ENCODE data around the gene MFF.
"Not testable (repeated sequence)": the region's sequence is repeated elsewhere in the genome, so short reads cannot be mapped to it uniquely, and the experiment has no call there.

Gene MFF

DNA sequence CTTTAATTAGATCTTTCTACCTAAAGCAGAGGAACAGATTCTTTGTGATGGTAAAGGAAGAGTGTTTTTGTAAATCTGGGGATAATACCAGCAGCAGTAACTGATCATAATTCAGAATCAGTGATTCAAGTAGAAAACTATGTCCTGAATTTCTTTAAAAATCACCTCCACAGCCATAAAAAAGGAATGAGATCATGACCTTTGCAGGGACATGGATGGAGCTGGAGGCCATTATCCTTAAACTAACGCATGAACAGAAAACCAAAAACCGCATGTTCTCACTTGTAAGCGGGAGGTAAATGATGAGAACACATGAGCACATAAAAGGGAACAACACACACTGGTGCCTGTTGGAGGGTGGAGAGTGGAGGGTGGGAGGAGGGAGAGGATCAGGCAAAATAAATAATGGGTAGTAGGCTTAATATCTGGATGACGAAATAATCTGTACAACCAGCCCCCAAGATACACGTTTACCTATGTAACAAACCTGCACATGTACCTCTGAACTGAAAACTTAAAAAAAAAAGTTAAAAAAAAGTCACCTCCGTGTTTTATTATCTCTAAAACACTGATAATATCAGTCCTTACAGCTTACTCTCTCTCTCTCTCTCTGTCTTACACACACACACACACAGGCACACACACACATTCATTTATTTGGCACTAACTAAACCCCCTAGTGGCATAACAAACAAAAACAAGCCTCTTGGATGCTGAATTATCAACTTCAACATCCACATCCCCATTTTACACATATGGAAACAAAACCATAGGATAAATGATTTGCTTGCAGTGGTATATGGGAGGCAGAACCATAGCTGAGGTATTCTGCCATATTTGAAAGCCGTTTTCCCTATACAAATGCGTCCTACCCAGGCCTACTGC lies 52.7 kb downstream of the MFF start:
- no peak for DNase-seq (ENCODE audit: low spot score)

DNA sequence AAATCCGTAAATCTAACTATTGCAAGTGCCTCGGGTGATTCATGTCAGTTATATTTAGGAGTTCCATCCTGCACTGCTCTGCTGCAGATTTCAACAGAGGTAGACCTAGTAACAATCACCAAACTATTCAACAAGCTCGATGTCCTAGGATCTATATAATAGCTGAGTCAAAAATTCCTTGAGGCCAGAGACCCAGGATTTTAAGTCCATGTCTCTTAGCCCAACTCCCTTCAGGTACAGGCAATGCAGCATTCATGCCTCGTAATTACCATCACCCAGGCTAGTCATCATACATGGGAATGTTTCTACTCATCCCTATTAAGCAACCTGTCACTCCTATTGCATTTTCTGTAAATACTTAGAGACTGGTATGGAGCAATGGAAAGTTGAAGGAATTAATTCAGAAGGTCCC lies 53.3 kb downstream of the MFF start:
- DNase-seq (ENCODE audit: low spot score) = no peak

DNA sequence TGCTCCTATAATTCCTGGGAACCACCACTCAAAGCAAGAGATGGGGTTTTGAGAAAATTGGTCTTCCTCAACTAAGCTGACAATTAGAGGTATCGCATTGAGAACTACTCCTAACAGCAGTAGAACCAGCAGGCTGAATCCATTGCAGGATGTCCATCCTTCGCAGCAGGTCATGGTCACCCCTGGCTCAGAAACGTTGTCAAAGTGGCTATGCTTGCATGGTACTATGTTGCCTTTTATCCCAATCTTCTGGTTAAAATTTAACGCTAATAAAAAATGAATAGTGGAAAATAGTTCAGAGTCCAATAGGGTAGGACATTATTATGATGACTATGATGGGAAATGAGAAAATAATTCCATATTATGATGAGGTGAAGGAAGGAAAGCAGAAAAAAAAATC lies 54.0 kb downstream of the MFF start, which contains the start of gene TM4SF20:
TM4SF20 (minus strand) TSS at position 212 of the 400 bp plus-strand sequence; CDS start at position 174, 38 bp downstream.
- no peak for DNase-seq (ENCODE audit: low spot score)

DNA sequence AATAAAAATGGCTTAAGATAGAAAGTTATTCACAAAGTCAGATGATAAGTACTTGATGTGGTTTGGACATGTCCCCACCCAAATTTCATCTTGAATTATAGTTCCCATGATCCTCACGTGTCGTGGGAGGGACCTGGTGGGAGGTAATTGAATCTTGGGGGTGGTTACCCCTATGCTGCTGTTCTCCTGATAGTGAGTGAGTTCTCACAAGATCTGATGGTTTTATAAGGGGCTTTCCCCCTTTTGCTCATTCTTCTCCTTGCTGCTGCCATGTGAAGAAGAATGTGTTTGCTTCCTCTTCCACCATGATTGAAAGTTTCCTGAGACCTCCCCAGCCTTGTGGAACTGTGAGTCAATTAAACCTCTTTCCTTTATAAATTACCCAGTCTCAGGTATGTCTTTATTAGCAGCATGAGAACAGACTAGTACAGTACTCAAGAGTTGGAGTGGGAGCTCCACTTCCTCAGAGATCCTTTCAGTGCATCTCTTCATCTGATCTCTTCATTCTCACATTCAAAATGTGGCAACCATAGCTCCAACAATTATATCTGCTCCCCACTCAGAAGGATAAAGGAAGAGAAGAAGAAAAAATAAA lies 57.3 kb downstream of the MFF start:
- DNase-seq (ENCODE audit: low spot score) = not testable (repeated sequence)

DNA sequence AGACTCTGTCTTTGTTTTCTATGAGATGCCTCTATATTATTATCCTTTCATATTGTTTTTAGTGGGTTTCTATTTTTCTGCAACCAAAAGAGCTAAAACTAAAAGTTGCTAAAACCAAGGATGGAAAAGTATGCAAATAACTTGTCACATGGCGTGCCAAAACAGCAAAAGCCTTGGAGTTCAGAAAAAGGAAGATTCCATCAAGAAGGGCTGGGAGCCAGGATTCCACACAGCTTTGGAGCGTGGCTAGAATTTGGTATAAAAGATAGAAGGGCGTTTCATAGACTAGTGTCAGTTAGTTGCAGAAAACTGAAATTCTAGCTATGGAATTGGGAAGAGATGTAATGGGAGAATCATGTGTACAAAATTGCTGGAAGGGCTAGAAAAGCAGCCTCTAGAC lies 58.6 kb downstream of the MFF start:
- no peak for DNase-seq (ENCODE audit: low spot score)

DNA sequence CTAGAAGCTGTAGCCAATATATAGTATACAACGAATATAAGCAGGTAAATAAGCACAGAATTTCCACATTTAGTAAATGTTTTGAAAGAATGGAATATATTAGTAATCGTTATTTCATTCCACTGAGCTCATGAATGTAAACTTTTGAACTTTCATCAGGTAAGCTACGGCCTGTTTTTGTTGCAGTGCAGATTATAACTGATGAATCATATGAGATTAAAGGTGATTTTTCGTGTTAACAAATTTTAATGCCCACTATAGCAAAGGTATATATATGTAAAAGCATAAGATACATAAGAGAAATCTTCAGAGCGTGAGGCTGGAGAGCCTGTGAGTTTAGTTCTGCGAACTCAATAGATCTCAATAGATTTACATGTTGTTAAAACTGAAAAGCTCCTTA lies 61.6 kb downstream of the MFF start:
- no peak for DNase-seq (ENCODE audit: low spot score)

DNA sequence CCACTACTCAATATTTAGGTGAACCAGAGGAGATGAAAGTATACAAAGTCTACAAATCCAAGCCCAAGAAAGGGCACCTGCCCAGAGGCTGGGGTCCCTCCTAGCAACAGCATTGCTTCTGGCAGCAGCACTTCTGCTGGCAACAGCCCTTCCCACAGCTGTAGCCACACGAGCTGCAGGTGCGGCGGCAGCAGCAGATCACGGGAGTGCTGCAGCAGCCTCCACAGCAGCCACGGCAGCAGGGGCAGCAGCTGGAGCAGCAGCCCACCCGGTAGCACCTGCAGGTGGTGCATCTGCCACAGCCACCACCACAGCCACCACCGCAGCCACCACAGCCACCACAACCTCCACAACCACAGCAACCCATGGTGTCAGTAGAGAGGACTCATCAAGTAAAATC lies 62.5 kb downstream of the MFF start, which contains the start of gene SCYGR1:
SCYGR1 (minus strand) TSS at position 367 of the 400 bp plus-strand sequence; CDS start at position 367, 0 bp downstream.
- not testable (repeated sequence) for DNase-seq (ENCODE audit: low spot score)

DNA sequence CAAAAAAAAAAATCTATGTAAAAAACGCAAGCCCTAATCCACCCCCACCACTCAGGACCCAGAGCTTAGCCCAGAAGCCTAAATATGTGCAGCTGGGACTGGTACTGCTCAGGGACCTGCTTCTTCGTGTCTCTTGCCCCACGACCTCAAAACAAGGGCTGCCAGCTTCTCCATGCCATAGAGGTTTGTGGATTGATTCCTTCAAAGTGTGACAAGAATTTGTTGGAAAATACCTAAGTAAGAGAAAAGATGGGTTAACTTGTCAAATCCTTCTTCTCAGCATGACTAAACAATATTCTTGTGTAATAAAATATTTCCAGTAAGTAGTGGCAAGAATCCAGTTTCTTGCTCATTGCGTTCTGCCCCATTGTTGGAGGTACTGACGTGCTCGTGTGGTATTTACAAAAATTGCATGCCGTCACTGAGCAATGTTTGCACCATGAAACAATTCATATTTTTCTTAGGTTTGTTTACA lies 63.5 kb downstream of the MFF start:
- DNase-seq (ENCODE audit: low spot score) = no peak

DNA sequence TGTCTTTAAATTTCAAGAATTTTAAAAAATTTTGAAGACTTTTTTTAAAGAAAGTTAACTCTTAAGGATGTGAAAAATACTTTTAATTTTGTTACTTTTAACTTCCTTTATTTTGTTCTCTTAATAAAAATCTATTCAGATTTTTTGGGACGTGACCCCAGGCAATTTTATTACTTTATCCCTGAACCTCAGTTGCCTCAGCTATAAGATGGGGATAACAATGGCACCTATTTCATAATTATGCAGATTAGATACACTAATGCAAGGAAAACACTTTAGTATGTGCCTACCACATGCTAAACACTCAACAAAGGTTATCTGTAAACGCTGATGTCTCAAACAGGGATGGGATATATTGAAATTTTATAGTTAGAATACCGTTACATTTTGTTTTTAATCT lies 64.2 kb downstream of the MFF start:
- DNase-seq (ENCODE audit: low spot score) = no peak

DNA sequence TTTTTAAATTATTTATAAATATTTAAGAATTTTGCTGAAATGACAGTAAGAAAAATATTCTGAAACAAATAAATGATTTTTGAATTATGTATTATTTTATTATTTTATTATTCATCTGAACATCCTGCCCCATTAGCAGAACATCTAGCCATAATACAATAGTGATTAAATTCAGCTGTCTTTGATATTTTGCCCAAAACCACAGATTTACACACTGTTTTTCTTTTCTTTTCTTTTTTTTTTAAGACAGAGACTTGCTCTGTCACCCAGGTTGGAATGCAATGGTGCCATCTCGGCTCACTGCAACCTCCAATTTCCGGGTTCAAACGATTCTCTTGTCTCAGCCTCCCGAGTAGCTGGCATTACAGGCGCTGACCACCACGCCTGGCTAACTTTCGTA lies 64.6 kb downstream of the MFF start:
- DNase-seq (ENCODE audit: low spot score) = no peak

DNA sequence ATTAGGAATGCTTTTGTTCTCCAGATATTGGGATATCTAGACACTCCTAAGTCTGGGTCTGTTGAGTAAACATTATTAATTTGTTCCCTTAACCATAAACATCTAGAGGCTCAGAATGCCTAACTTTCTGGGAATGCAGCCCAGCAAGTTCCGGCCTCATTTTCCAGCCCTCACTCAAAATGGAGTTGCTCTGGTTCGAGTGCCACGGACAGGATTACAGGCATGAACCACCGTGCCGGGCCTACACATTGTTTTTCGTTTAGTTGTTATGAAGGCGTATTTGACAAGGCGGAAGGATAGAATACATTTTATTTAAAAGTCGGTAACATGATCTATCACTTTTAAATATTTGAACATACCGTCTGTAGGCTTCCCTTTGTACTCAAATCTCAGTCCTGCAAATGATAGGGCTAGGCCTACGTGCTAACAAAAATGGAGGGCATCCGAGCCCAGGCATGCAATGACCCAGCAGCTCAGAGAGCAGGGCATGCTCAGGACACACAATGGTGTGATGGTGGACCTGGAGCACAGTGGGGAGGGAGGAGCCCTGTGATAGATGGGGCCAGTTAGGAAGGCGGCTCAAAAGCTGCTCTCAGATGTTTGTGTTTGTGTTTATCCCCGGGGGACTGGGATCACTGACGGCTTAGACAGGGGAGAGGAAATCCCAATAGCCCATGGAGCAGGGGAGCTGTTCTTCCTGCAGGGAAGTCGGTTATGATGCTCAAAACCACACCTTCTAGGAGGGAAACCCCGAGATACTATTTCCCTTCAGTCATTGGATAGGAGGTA lies 65.6 kb downstream of the MFF start:
- no peak for DNase-seq (ENCODE audit: low spot score)

DNA sequence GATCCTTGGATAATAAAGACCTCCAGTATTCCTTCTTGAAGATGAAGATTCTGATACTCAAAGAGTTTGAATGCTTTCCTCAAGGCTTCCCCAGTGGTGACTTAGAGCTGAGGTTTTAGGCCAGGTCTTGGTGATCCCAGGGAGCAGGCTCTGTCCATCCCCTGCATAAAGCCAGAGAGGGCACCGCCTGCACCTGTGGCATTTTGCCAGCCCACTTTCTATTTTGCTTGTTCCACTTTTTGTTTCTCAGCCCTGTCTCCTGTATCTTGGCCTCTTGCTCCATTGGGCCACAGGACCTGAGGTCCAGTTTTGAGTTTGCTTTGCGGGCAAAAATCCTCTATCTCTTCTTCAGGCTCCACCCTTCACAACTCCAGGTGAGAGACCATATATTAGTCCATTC lies 69.3 kb downstream of the MFF start:
- no peak for DNase-seq (ENCODE audit: low spot score)

DNA sequence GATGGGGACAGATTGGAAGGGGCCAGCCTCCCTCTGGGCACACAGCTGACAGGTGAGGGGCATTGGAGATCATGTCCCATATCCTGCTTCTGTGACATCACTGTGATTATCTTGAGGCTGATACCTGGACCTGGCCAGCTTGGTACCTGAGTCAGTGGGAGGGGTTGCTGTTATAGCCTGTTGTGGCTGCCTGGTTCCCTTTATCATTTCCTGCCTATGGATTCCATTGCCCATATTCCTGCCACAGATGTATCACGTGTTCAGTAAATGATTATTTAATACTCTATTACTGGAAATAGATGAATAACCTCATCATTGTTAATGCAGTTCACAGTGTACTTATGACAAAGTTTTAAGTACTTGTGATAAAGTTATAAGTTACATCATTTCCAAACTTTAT lies 70.5 kb downstream of the MFF start:
- DNase-seq (ENCODE audit: low spot score) = no peak

DNA sequence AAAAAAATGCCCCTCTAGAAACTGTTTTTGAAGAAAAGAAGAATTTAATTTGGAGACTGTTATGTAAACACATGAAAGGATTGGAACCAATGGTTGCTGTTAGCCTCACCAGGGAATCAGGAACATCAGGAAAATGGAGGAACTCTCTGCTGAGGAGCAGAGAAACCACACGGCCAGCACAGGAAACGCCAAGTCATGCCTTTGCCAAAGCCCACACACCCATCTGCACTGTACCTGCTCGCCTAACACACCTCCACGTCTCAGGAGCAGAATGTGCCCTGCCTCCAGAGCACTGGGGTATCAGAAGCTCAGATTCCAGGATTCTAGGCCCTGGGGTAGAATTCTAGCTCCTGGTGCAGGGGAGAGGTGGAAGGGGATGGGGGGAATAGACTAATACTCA lies 72.5 kb downstream of the MFF start:
- DNase-seq (ENCODE audit: low spot score) = no peak

DNA sequence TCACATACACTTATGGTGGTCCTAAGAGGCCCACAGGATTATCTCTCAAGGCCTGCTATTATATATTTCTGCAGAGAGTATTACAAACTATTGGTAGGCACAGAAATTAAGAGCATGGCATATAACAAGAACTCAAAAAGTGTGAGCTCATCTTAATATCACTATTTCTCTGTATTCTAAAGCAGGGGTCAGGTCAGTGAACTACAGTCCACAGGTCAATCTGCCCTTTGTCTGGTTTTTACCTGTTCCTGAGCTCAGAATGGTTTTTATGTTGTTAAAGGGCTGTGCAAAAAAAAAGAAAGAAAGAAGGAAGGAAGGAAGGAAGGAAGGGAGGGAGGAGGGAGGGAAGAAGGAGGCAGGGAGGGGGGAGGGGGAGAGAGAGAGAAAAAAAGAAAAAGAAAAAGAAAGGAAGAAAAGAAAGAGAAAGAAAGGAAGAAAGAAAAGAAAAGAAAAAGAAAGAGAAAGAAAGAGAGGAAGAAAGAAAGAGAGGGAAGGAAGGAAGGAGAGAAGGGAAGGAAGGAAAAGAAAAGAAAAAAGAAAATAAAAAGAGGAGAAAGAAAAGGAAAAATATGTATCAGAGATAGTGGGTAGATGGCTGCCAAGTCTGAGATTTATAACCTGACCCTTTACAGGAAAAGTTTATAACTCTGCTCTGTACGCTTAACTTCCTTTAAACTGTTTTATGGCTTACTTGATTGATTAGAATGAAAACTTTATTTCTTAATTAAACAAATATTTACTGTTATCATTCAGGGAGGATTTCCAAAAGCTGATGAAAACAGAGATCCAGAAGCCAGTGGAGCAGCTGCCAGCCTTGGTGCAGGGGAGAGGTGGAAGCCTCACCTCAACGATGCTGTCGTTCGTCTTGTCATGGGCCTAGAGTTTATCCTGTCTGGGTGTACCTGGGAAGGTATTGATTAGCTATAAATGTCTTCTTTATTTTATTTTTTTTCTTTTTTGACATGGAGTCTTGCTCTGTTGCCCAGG lies 73.9 kb downstream of the MFF start:
- no peak for DNase-seq (ENCODE audit: low spot score)

DNA sequence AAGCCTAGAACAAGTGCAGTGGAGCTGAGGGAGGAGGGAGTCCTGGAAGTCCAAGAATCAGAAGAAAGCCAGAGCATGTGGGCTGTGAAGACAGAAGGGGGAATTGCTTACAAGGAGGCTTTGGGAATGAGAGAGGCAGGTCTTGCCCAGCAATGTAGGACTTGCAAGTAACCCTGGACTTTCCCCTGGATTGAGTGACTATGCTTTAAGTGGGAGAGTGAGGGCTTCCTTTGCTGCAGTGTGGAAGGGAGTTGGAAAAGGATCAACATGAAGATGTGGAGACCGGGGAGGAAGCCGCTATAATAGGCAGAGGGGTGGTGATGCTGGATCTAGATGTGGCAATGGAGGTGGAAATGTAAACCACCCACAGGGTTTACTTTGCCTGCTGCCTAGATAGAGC lies 76.5 kb downstream of the MFF start:
- DNase-seq (ENCODE audit: low spot score) = no peak

DNA sequence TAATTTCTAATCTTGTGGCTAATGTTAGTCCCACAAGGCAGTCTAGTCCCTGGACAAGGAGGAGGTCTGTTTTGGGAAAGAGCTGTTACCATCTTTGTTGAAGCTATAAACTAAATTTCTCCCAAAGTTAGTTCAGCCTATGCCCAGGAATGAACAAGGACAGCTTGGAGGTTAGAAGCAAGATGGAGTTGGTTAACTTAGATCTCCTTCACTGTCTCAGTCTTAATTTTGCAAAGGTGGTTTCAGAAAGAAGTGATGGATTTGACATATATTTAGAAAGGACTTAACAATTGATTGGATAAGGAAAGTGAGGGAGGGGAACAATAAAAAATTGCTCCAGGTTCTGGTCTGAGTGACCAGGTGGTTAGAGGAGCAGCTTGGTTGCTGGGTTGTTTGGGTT lies 77.3 kb downstream of the MFF start:
- no peak for DNase-seq (ENCODE audit: low spot score)

DNA sequence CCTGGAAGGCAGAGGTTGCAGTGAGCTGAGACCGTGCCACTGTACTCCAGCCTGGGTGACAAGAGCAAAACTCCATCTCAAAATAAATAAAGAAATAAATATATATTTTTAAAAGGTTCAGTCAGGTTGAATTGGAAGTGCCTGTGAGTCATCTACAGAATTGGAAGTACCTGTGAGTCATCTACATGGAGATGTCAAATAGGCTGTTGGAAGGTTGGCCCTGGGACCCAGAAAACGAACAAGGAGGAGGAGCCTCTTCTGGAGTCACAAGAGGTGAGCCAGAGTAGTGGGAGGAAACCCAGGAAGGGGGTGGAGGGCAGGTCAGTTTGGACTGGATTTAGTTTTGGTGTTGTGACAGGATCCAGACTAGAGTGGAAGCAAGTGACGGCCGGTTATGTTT lies 77.9 kb downstream of the MFF start:
- DNase-seq (ENCODE audit: low spot score) = no peak

DNA sequence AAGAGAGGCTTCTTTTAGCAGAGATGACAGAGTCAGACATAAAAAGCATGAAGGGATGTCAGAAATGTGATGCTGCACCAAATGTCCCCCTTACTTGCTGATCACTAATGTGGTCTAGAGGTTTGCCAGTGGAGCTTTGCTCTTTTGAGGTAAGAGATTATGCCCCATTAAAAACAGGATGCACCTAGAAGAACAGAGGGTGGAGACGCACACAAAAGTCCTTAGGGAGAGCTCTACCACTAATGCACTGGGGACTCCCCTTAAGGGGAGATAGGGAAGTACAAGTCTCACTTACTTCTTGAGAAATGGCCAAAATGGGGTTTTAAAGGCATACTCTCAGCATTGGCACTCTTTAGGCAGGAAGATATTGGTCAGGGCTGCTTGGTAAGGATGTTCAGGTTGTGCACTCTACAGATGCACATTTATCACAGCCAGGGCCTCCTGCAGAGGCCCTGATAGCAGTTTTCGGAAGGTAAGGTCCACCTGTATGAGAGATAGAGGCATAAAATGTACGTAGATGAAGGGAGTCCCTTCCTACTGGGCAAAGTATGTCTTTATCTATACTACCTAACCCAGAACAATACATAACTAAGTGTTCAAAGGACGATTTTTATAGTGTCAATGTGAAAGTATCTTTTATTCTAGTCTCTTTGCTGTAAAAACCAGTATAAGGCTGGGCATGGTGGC lies 79.7 kb downstream of the MFF start:
- no peak for DNase-seq (ENCODE audit: low spot score)

DNA sequence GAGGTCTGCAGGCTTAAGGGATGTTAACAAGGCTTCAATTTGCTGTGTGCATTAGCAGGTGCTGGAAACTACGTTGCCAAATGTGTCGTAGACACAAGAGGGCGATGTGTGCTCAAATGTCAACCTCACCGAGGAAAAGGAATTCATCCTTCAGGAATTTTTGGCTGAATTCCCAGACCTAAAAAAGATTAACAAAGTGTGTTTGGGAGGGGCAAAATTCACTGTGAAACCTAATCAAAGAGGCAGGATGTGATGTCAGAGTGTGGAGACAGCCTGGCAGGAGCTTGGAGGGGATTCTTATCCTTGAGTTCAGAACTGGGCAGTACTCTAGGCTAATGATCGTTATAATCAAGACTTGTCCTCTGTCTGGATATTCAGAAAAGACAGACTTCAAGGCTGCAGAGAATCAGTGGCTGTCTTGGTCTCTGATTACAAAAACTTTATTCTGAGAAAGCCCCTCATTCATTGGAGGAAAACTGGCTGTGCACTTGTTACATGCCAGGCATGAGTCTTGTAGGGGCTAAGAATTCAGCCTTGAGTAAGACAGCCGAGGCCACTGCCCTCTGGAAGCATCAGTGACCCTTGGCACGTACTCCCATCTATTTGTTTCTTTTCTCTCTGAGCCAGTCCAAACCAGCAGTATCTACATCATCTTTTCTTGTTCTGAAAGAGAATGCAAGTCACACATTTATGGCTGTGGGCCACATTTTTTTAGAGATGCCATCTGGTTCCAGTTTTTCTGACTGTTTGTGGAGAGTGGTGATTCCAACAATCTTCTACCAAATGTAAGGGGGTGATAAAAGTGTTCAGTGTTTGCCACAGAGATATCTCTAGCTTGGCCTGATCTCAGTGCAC lies 81.4 kb downstream of the MFF start:
- no peak for DNase-seq (ENCODE audit: low spot score)
